Kidney (tissue), 14 donors: ENCODE measurements around the gene BTAF1. TPM values are rescaled to one million over a fixed set of nuclear protein-coding genes. Genes with fewer than 3 reads are reported as not detected.

Experiments
- DNase-seq, 5 donors: peaks; one replicate each; pipeline ENCODE4 v3.0.0-alpha.2; 2013 to 2020
- FAIRE-seq: peaks from 2 replicates; lab custom pipeline; 2012; peaks lifted over from hg19 to GRCh38; lab: Jason Lieb, UNC
- H3K27ac ChIP-seq, 2 donors: one replicate each; pipeline ENCODE4 v1.7.0; 2013; ENCODE audit warnings: low read depth in 2 of 2, low read length in 2 of 2, inconsistent platforms in 1 of 2
- H3K27me3 ChIP-seq: one replicate; pipeline ENCODE4 v1.7.1; 2013; ENCODE audit warnings: low read length, inconsistent platforms; ENCODE audit not compliant: control insufficient read depth, insufficient read depth
- H3K36me3 ChIP-seq, 3 donors: one replicate each; pipeline versions ENCODE4 v1.7.0 to v1.7.1; 2013; ENCODE audit warnings: low read length in 3 of 3, control low read depth in 1 of 3, inconsistent platforms in 1 of 3; ENCODE audit not compliant: insufficient read depth in 3 of 3, control insufficient read depth in 2 of 3
- H3K4me1 ChIP-seq, 3 donors: one replicate each; pipeline versions ENCODE4 v1.7.0 to v1.7.1; 2013; ENCODE audit warnings: low read length in 3 of 3, inconsistent platforms in 1 of 3, low read depth in 1 of 3; ENCODE audit not compliant: control insufficient read depth in 2 of 3, insufficient read depth in 2 of 3
- H3K4me3 ChIP-seq, 3 donors: one replicate each; pipeline versions ENCODE4 v1.7.0 to v1.8.1; 2013; ENCODE audit warnings: low read length in 3 of 3, control low read depth in 1 of 3, inconsistent platforms in 1 of 3
- H3K9ac ChIP-seq, 3 donors: one replicate each; pipeline versions ENCODE4 v1.7.0 to v1.7.1; 2013; ENCODE audit warnings: low read length in 3 of 3, control low read depth in 1 of 3, inconsistent platforms in 1 of 3
- H3K9me3 ChIP-seq, 3 donors: one replicate each; pipeline versions ENCODE4 v1.7.0 to v1.7.1; 2013; ENCODE audit warnings: low read length in 3 of 3, control low read depth in 1 of 3, inconsistent platforms in 1 of 3; ENCODE audit not compliant: control insufficient read depth in 2 of 3, insufficient read depth in 1 of 3
- intact Hi-C: fragments of 100-400 bp; cut with DNase I; formaldehyde crosslinking; loops from one replicate; pipeline ENCODE4 v1.11.1; 2022
- polyA plus RNA-seq: library from polyadenylated mRNA; stranded (reverse); fragments of 350-450 nt; fragmentation: Illumina TruSeq; extraction: RNeasy Lipid Tissue Mini Kit (QIAGEN cat#74804); gene quantifications from one replicate; pipeline ENCODE4 v1.2.3, GENCODE V29; 2014; ENCODE audit warnings: low read depth, low replicate concordance; ENCODE audit not compliant: insufficient read depth
- total RNA-seq: library from RNA; stranded (reverse); fragmentation: NEBNext Ultra II Directional; extraction: Animal tissue kit (Norgen Biotek cat#: 25700); gene quantifications from one replicate; pipeline ENCODE4 v1.2.1, GENCODE V29; 2021
- TF ChIP-seq, protein P1 (sequence below): IDR thresholded peaks from 3 replicates; pipeline ENCODE4 v1.5.1; 2012; ENCODE audit warnings: mild to moderate bottlenecking, moderate library complexity, borderline replicate concordance; ENCODE audit not compliant: insufficient read depth; ENCODE audit errors: extremely low read depth
- donor health status: control.
- donor health status: control.
- donor health status: control.
- donor health status: control.
- donor health status: control.
- donor health status: DM: yes; HTN: yes; CAD: no.
- donor health status: Normal renal cell carcinoma (clear cell type).

BTAF1 gene
- total and polyA plus RNA-seq, 2 donors from 2014 or later, result 4.3 to 35.1 TPM

DNA sequence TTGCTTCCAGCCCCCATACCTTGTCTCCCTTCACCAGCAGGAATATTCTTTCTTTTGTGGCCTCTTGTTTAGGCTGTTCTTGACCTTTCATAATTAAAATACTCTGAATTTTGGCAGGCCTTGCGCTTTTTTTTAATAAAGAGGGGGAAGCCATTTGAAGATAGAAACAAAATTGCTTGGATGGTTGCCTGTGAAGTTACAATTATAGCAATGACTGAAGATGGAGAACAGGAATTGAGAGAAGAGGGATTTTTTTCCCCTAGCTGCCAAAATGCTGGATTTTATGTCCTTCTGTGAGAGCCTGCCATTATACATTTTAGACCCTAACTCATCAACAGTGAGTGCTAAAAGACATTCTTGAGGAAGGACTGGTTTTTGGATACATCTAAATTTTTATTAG, 39.0 kb upstream of the BTAF1 start:
- no peaks in the 10 kb centered on the region for H3K27me3 ChIP-seq
- H3K4me3 ChIP-seq, result no peak overlapping the region
- TF ChIP-seq, protein P1, sequence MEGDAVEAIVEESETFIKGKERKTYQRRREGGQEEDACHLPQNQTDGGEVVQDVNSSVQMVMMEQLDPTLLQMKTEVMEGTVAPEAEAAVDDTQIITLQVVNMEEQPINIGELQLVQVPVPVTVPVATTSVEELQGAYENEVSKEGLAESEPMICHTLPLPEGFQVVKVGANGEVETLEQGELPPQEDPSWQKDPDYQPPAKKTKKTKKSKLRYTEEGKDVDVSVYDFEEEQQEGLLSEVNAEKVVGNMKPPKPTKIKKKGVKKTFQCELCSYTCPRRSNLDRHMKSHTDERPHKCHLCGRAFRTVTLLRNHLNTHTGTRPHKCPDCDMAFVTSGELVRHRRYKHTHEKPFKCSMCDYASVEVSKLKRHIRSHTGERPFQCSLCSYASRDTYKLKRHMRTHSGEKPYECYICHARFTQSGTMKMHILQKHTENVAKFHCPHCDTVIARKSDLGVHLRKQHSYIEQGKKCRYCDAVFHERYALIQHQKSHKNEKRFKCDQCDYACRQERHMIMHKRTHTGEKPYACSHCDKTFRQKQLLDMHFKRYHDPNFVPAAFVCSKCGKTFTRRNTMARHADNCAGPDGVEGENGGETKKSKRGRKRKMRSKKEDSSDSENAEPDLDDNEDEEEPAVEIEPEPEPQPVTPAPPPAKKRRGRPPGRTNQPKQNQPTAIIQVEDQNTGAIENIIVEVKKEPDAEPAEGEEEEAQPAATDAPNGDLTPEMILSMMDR, result no peak
- H3K4me1 ChIP-seq, result peaks cover 0 to 3% (median 3%) of the 10 kb centered on the region in 3 donors
- no peak overlapping the region for H3K27ac ChIP-seq
- DNase-seq (no peak), FAIRE-seq (no peak)
- no peak overlapping the region for H3K9ac ChIP-seq
- no peaks in the 10 kb centered on the region for H3K9me3 ChIP-seq
- intact Hi-C loops, result no loop called here
- H3K36me3 ChIP-seq, result no peaks in the 10 kb centered on the region

DNA sequence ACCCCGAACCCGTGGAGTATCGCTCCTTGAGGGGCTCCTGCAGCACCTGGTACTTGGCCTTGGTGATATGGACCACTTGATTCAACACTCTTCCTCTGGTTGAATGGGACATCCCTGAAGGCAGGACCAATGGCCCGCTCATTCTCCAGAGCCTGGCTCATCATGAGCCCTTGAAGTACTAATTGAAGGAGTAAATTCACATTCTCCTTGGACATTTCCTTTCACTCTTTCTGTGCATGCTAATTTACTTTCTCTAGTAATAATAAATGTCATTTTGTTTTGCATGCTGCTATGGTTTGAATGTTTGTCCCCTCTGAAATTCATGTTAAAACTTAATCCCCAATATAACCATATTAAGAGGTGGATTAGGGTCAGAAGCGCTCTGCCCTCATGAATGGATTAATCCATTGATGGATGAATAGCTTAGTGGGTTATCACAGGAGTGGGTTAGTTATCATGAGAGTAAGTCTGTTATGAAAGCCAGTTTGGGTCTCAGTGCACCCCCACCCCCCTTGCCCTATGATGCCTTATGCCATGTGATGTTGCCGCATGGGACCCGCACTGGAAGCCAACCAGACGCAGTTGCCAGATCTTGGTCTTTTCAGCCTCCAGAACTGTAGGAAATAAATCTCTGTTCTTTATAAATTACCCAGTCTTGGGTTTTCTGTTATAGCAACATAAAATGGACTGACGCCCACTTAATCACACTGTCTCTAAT, 38.0 kb upstream of the BTAF1 start:
- Histone ChIP-seq H3K4me1 (peaks cover 0 to 3% (median 3%) of the 10 kb centered on the region in 3 donors), H3K9ac (no peak overlapping the region), H3K4me3 (no peak overlapping the region), H3K27ac (no peak overlapping the region), H3K9me3 (no peaks in the 10 kb centered on the region), H3K36me3 (no peaks in the 10 kb centered on the region), H3K27me3 (no peaks in the 10 kb centered on the region)
- no peak for DNase-seq
- TF ChIP-seq, protein P1, result no peak
- intact Hi-C loops, result no loop called here
- no peak for FAIRE-seq

GRCh38 chr10:91886954-91887271, 36.7 kb upstream of the BTAF1 start:
- intact Hi-C loops, result no loop called here
- Histone ChIP-seq H3K4me1 (peaks cover 0 to 3% (median 3%) of the 10 kb centered on the region in 3 donors), H3K36me3 (no peaks in the 10 kb centered on the region), H3K27ac (no peak overlapping the region), H3K9me3 (no peaks in the 10 kb centered on the region), H3K4me3 (peak overlapping the region in 1 of 3 donors; percentile 68), H3K9ac (no peak overlapping the region), H3K27me3 (no peaks in the 10 kb centered on the region)
- no peak for FAIRE-seq
- DNase-seq, result no peak
- TF ChIP-seq, protein P1, result no peak
